Measurements from ENCODE around the gene ILDR2.

The ILDR2 gene

DNA sequence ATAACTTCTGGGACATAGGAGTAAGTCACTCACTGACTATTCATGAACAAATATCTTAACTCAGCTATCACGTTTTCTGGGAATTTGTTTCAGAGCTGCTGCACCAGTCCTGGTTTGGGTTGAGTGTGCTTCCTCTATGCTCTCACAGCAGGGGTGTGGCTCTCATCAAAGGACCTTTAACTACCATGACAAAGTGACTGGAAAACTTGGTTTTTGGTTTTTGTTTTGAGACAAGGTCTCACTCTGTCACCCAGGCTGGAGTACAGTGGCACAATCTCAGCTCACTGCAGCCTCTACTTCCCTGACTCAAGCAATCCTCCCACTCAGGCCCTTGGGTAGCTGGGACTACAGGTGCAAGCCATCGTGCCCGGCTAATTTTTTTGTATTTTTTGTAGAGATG is 4.1 kb downstream of the ILDR2 start:
- no peaks in the 10 kb centered on the region for H3K27me3 ChIP-seq (ENCODE audit: insufficient read depth, poor library complexity, severe bottlenecking)
- H3K27ac ChIP-seq (replicated peaks), result no peak overlapping the region
- TF ChIP-seq REST (IDR thresholded peaks at IDR 0.05; ENCODE audit: insufficient replicate concordance, low read depth), result no peak
- TF ChIP-seq SPI1 (IDR thresholded peaks at IDR 0.05; ENCODE audit: borderline replicate concordance, low read depth), result no peak
- TF ChIP-seq GABPA (IDR thresholded peaks at IDR 0.05; ENCODE audit: low read depth), result no peak
- no peak for TF ChIP-seq CTCF (IDR thresholded peaks at IDR 0.05; ENCODE audit: insufficient read depth, low read length)
- no peak for TF ChIP-seq POLR2AphosphoS5 (IDR thresholded peaks at IDR 0.05; ENCODE audit: low read depth)
- DNase-seq (ENCODE audit: low read depth in 1 of 2, low spot score in 1 of 2), result no peak
- no peak overlapping the region for H3K4me3 ChIP-seq (replicated peaks; ENCODE audit: insufficient read depth, low read length)

DNA sequence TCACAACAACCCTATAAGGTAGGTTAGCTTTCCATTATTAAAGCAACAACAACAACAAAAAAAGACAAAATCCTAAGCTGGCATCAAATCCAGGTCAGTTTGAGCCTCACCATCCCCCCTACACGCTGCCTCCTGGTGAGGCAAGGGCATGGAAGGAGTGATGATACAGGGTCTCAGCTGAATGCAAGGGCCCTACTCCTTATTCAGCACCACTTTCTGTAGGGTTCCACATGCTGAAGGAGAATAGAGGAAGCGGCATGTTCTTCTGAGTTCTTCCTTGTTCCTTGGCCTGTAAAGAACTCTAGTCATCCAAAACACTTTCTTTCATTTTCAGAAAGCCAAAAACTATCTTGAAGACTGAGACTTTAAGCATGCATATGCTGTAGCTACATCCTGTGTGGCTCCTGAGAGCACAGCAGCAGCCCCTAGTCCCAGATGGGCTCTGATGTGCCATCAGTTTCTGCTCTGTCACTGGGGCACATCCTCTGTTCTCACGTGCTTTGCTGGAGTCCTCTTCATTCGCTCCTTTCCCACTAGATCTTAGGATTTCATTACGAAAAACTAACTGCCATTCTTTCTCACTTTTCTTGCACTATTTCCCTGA is 6.2 kb downstream of the ILDR2 start:
- TF ChIP-seq SPI1 (IDR thresholded peaks at IDR 0.05; ENCODE audit: borderline replicate concordance, low read depth) (peak; percentile 42; the same call in 1 of the 2 replicates), GABPA (IDR thresholded peaks at IDR 0.05; ENCODE audit: low read depth) (no peak), CTCF (IDR thresholded peaks at IDR 0.05; ENCODE audit: insufficient read depth, low read length) (no peak), REST (IDR thresholded peaks at IDR 0.05; ENCODE audit: insufficient replicate concordance, low read depth) (peak; percentile 20), POLR2AphosphoS5 (IDR thresholded peaks at IDR 0.05; ENCODE audit: low read depth) (no peak)
- H3K27me3 ChIP-seq (ENCODE audit: insufficient read depth, poor library complexity, severe bottlenecking), result no peaks in the 10 kb centered on the region
- no peak overlapping the region for H3K27ac ChIP-seq (replicated peaks)
- DNase-seq (ENCODE audit: low read depth in 1 of 2, low spot score in 1 of 2), result no peak
- no peak overlapping the region for H3K4me3 ChIP-seq (replicated peaks; ENCODE audit: insufficient read depth, low read length)

DNA sequence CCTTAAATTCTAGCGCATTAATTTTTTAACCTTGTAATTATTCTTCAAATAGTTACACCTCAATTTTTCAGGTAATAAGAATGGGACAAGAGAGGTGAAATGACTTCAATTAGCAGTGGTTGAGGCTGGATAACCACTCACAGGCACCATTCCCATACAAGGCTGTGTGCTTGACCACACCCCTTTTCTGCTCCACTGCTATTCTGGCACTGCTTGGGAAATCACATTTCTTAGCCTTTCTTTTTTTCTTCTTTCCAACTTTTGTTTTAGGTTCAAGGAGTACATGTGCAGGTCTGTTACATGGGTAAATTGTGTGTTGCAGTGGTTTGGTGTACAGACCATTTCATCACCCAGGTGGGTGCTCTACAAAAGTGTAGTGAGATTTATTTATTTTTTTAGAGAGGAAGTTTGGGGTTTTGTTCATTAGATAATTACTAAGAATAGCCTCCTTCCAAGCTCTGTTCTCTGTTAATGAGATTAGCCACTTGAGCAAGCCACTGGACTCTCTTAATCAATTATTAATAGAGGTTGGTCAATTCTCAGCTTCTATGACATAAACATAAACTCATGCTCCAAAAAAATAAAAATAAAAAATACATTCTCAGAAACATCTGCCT is 14.4 kb downstream of the ILDR2 start:
- no peaks in the 10 kb centered on the region for H3K27me3 ChIP-seq (ENCODE audit: insufficient read depth, poor library complexity, severe bottlenecking)
- H3K27ac ChIP-seq (replicated peaks), result no peak overlapping the region
- no peak overlapping the region for H3K4me3 ChIP-seq (replicated peaks; ENCODE audit: insufficient read depth, low read length)
- TF ChIP-seq REST (IDR thresholded peaks at IDR 0.05; ENCODE audit: insufficient replicate concordance, low read depth), result no peak
- no peak for TF ChIP-seq SPI1 (IDR thresholded peaks at IDR 0.05; ENCODE audit: borderline replicate concordance, low read depth)
- no peak for TF ChIP-seq GABPA (IDR thresholded peaks at IDR 0.05; ENCODE audit: low read depth)
- TF ChIP-seq CTCF (IDR thresholded peaks at IDR 0.05; ENCODE audit: insufficient read depth, low read length), result no peak
- DNase-seq (ENCODE audit: low read depth in 1 of 2, low spot score in 1 of 2), result no peak
